OCI-LY7 (cell line): ENCODE data around the gene LFNG. TPM values are rescaled to one million over a fixed set of nuclear protein-coding genes. Genes with fewer than 3 reads are reported as not detected.

ENCODE experiments used
- BruUV-seq: library from RNA; stranded (reverse); fragments of 400-500 nt; replicated peaks from 2 replicates; lab custom pipeline; 2021; lab: Mats Ljungman, UMichigan
- CTCF ChIA-PET: fragments of 300-600 bp; sonication (Branson Sonifier 250); formaldehyde crosslinking; loops from one replicate; lab custom pipeline; 2022; ENCODE audit warnings: antibody characterized with exemption; ENCODE audit not compliant: unreplicated experiment; lab: Charles Lee
- POLR2A ChIA-PET: fragments of 300-600 bp; sonication (Branson Sonifier 250); formaldehyde crosslinking; loops from one replicate; lab custom pipeline; 2022; ENCODE audit warnings: antibody characterized with exemption; lab: Charles Lee
- DNase-seq: peaks from one replicate; pipeline ENCODE4 v3.0.0-alpha.2; 2015; ENCODE audit warnings: low spot score
- H2AFZ ChIP-seq: fragments of 200-600 bp; sonication (generic), shearing (Covaris generic); 2 replicates; pipeline ENCODE4 v1.6.1; 2014; ENCODE audit warnings: mild to moderate bottlenecking, antibody characterized with exemption, low read length, moderate library complexity
- H3K27ac ChIP-seq: fragments of 200-600 bp; sonication (generic); 2 replicates; pipeline ENCODE4 v1.5.1; 2014; ENCODE audit warnings: mixed run types, low read depth, mild to moderate bottlenecking, moderate library complexity, low read length, inconsistent platforms; ENCODE audit not compliant: poor library complexity, severe bottlenecking
- H3K36me3 ChIP-seq: fragments of 200-600 bp; sonication (generic); 2 replicates; pipeline ENCODE4 v1.6.1; 2014; ENCODE audit warnings: mild to moderate bottlenecking, antibody characterized with exemption, low read length, moderate library complexity, mixed read lengths; ENCODE audit not compliant: insufficient read depth
- H3K4me1 ChIP-seq: fragments of 200-600 bp; sonication (generic); 2 replicates; pipeline ENCODE4 v1.5.1; 2014; ENCODE audit warnings: mild to moderate bottlenecking, low read length; ENCODE audit not compliant: insufficient read depth, poor library complexity, severe bottlenecking
- H3K4me2 ChIP-seq: fragments of 200-600 bp; sonication (generic); 2 replicates; pipeline ENCODE4 v1.6.1; 2014; ENCODE audit warnings: mild to moderate bottlenecking, low read length
- H3K4me3 ChIP-seq: fragments of 200-600 bp; sonication (generic); 2 replicates; pipeline ENCODE4 v1.5.1; 2014; ENCODE audit warnings: mild to moderate bottlenecking, low read depth, low read length; ENCODE audit not compliant: poor library complexity, severe bottlenecking
- H3K79me2 ChIP-seq: fragments of 200-600 bp; sonication (generic); 2 replicates; pipeline ENCODE4 v1.6.1; 2016; ENCODE audit warnings: low read depth, mild to moderate bottlenecking, low read length, moderate library complexity, mixed read lengths; ENCODE audit not compliant: insufficient read depth
- H3K9me2 ChIP-seq: fragments of 200-600 bp; sonication (generic); 2 replicates; pipeline ENCODE4 v1.6.1; 2016; ENCODE audit warnings: mild to moderate bottlenecking, low read length, mixed read lengths; ENCODE audit not compliant: insufficient read depth
- H3K9me3 ChIP-seq: fragments of 200-600 bp; sonication (generic); 2 replicates; pipeline ENCODE4 v1.6.1; 2014; ENCODE audit warnings: mild to moderate bottlenecking, mixed run types, low read length, mixed read lengths
- H4K20me1 ChIP-seq: fragments of 200-600 bp; sonication (generic); 2 replicates; pipeline ENCODE4 v1.6.1; 2014; ENCODE audit warnings: mild to moderate bottlenecking, antibody characterized with exemption, low read length, moderate library complexity, mixed read lengths; ENCODE audit not compliant: insufficient read depth
- EZH2phosphoT487 ChIP-seq: fragments of 200-600 bp; sonication (generic); IDR thresholded peaks from 2 replicates; pipeline ENCODE4 v1.6.1; 2018; ENCODE audit warnings: low read depth, borderline replicate concordance, mild to moderate bottlenecking, mixed run types, antibody characterized with exemption, low read length, moderate library complexity, mixed read lengths
- intact Hi-C: fragments of 100-400 bp; cut with micrococcal nuclease; formaldehyde crosslinking; loops from one replicate; pipeline ENCODE4 v1.10.0; 2022; ENCODE audit not compliant: unreplicated experiment
- total RNA-seq, 2 experiments: library from RNA; depleted of rRNA in 1 of 2; stranded (reverse); fragments of >200 nt in 1 of 2; shearing (Covaris generic) in 1 of 2; gene quantifications; 2 replicates each; pipeline ENCODE4 v1.2.3, GENCODE V29; 2014 to 2022
- TF ChIP-seq, protein P1 (sequence below): fragments of 200-600 bp; sonication (generic); conservative IDR thresholded peaks from 2 replicates; pipeline ENCODE4 v1.5.1; 2014; ENCODE audit warnings: mild to moderate bottlenecking, antibody characterized with exemption, low read length, moderate library complexity, mixed read lengths

Gene LFNG
- total RNA-seq, 2 experiments from 2014 or later: 1.2 to 2.1 TPM

DNA sequence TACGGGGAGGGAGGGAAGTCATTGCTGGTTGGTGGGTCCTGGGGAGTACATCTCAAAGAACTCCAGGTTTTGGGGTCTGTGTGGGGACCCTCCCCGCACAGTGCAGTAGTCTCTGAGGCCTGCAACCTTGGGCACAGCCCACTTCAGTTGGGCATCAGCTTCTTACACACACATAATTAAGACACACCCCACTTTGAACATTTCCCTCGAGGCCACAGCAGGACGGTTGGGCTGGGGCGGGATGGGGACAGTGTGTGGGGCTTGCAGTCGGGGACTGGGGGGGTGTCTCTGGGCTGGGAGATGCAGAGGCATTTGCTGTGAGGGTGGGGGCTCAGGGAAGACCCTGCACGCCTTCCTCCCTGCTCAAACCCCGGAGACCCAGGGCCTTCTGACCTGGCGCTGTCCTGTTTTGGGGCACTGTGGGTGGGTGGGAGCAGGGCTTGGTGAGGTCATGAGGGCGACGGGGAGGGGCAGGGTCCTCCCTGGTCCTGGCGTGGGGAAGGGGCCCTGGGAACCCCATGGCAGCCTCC is 1.3 kb downstream of the LFNG start:
- DNase-seq: no peak
- no peaks in the 10 kb centered on the region for H3K9me3 ChIP-seq
- ChIA-PET CTCF (no interaction called here), POLR2A (no interaction called here)
- intact Hi-C loops: no loop called here
- H3K27ac ChIP-seq: no peak overlapping the region
- TF ChIP-seq, protein P1, sequence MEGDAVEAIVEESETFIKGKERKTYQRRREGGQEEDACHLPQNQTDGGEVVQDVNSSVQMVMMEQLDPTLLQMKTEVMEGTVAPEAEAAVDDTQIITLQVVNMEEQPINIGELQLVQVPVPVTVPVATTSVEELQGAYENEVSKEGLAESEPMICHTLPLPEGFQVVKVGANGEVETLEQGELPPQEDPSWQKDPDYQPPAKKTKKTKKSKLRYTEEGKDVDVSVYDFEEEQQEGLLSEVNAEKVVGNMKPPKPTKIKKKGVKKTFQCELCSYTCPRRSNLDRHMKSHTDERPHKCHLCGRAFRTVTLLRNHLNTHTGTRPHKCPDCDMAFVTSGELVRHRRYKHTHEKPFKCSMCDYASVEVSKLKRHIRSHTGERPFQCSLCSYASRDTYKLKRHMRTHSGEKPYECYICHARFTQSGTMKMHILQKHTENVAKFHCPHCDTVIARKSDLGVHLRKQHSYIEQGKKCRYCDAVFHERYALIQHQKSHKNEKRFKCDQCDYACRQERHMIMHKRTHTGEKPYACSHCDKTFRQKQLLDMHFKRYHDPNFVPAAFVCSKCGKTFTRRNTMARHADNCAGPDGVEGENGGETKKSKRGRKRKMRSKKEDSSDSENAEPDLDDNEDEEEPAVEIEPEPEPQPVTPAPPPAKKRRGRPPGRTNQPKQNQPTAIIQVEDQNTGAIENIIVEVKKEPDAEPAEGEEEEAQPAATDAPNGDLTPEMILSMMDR: no peak
- TF ChIP-seq EZH2phosphoT487: no peak
- H3K4me2 ChIP-seq: peak overlapping the region; percentile 43; the same call in 1 of the 2 replicates
- no peak overlapping the region for H3K4me3 ChIP-seq
- no peak overlapping the region for H2AFZ ChIP-seq
- H3K4me1 ChIP-seq: peaks cover 32% of the 10 kb centered on the region
- no peaks in the 10 kb centered on the region for H3K79me2 ChIP-seq
- H4K20me1 ChIP-seq: no peaks in the 10 kb centered on the region
- no peaks in the 10 kb centered on the region for H3K9me2 ChIP-seq
- no peaks in the 10 kb centered on the region for H3K36me3 ChIP-seq
- no TSS peak for BruUV-seq

DNA sequence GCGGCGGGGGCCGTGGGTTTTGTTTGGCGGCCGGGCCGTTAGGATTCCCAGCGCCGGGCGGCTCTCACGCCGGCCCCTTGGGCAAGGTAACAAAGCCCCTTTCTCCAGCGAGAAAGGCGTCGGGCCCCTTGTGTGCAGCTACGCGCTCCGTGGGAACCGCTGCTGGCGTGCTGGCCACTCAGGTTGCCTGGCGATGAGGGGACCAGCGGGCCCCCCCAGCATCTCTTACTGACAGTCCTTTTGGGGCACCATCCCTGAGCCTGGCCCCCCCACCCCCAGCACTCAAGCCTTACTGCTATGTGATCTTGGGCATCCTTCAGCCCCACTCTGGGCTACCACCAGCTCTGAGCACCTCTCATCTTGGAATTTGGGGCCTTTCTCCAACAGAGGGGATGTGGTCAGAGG is 1.8 kb downstream of the LFNG start:
- no peak overlapping the region for H3K27ac ChIP-seq
- no peaks in the 10 kb centered on the region for H3K79me2 ChIP-seq
- intact Hi-C loops: no loop called here
- H3K36me3 ChIP-seq: no peaks in the 10 kb centered on the region
- CTCF ChIA-PET: no interaction called here
- H3K9me3 ChIP-seq: no peaks in the 10 kb centered on the region
- no TSS peak for BruUV-seq
- TF ChIP-seq, protein P1: no peak
- TF ChIP-seq EZH2phosphoT487: no peak
- DNase-seq: no peak
- POLR2A ChIA-PET: no interaction called here
- no peak overlapping the region for H2AFZ ChIP-seq
- H3K9me2 ChIP-seq: no peaks in the 10 kb centered on the region
- H3K4me2 ChIP-seq: no peak overlapping the region
- peaks cover 32% of the 10 kb centered on the region for H3K4me1 ChIP-seq
- H3K4me3 ChIP-seq: no peak overlapping the region
- no peaks in the 10 kb centered on the region for H4K20me1 ChIP-seq

DNA sequence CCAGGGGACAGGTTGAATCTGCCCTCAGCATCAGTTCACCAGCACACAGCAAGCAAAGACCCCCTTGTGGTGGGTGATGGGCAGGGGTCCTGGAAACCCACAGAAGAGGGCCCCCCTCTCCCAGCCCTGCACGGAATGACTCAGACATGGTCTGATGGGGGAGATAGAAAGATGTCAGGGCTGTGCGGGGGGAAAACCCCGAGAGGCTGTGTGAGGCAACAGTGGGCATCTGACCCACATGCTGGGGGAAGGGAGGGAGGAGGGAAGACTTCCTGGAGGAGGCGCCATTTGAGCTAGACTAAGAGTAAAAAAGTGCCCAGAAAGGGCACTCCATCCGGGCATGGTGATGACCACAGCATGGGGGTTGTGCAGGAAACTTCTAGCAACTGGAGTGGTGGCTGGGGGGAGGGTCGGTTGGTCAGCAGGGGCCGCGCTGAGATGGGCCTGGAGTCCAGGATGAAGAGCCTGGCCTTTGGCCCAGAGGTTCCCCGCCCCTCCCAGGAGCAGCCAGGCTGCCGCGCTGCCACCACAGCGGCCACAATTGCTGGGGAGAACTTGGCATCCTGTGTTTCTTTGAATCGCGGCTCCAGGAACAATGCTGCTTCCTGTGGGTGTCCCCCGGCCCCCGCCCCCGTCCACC is 2.5 kb downstream of the LFNG start:
- no peak overlapping the region for H2AFZ ChIP-seq
- no peaks in the 10 kb centered on the region for H4K20me1 ChIP-seq
- H3K27ac ChIP-seq: no peak overlapping the region
- ChIA-PET CTCF (no interaction called here), POLR2A (interaction anchor here (0.5 kb wide), 1 partner anchor 1036 kb away, joined by 5 read pairs; no protein-coding TSS in a partner anchor)
- H3K36me3 ChIP-seq: no peaks in the 10 kb centered on the region
- H3K4me3 ChIP-seq: no peak overlapping the region
- H3K4me1 ChIP-seq: peaks cover 32% of the 10 kb centered on the region
- 0 out of 2 replicates have a peak overlapping the region, but pooled peaks have one; percentile 5 for H3K4me2 ChIP-seq
- H3K79me2 ChIP-seq: no peaks in the 10 kb centered on the region
- no peaks in the 10 kb centered on the region for H3K9me2 ChIP-seq
- DNase-seq: no peak
- TF ChIP-seq EZH2phosphoT487: no peak
- TF ChIP-seq, protein P1: no peak; the same call in 1 of the 2 replicates
- intact Hi-C loops: no loop called here
- BruUV-seq: no TSS peak
- no peaks in the 10 kb centered on the region for H3K9me3 ChIP-seq
